PC-3 (cell line): ENCODE data around the gene MAU2.

ENCODE experiments used
- CTCF ChIP-seq: fragments of 300-600 bp; sonication (generic); conservative IDR thresholded peaks from 2 replicates; pipeline ENCODE4 v1.5.1; 2017; ENCODE audit warnings: antibody characterized with exemption, low read depth, mild to moderate bottlenecking, low read length
- EZH2 ChIP-seq: fragments of 300-600 bp; sonication (generic); IDR thresholded peaks from one replicate; pipeline ENCODE4 v1.6.1; 2017; ENCODE audit warnings: antibody characterized with exemption, mild to moderate bottlenecking, low read length; ENCODE audit not compliant: unreplicated experiment
- EZH2phosphoT487 ChIP-seq: fragments of 300-600 bp; sonication (generic); IDR thresholded peaks from 2 replicates; pipeline ENCODE4 v1.6.1; 2018; ENCODE audit warnings: mild to moderate bottlenecking, antibody characterized with exemption, low read length, borderline replicate concordance

DNA sequence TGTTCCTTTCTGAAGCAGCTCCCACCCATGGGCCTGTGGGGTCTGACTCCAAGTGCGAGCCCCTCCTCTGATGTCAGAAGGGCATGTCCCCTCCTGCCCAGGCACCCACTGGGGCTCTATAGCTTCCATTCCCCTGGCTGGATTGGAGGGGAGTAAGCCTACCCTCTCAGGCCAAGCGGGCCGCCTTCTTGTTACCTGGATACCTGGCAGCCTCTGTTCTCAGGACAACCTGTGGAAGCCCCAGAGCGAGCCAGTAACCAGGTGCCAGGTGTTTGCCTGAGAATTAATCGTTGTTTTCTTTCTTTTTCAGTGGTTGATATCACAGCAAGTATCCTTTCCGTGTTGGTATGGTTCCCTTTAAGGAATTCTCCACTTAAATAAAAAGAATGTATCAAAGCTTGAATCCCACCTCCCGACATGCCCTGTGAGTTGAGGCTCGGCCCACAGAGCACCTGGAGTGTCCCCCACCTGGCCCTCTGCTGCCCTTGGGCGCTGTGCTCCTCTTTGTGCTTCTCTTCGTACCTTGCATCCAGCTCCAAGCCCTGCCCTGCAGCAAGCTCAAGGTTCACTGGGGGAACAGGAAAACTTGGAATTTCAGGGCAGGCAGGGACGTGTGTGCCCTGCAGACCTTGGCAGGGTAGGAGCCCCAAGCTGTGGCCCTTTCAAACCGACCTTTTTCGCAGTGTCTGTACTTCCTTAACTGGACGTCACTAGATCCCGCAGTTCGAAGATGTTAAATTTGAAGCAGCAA, 15.0 kb downstream of the MAU2 start:
- TF ChIP-seq CTCF (no peak), EZH2 (no peak), EZH2phosphoT487 (no peak)
